Activated CD4-positive, alpha-beta T cell treated with anti-CD3 and anti-CD28 coated beads, Interleukin-2, amount 10 ng/mL, durations not matched to agents 24 days and 14 days (primary cell): ENCODE results near the gene ASXL2. TPM values are rescaled to one million over a fixed set of nuclear protein-coding genes. Genes with fewer than 3 reads are reported as not detected.
A peak's percentile ranks its signal among the peaks of the same experiment; 100 is the strongest.
"Not testable (repeated sequence)": the region's sequence is repeated elsewhere in the genome, so short reads cannot be mapped to it uniquely, and the experiment has no call there.

Experiments used
- DNase-seq: peaks from one replicate; pipeline ENCODE4 v3.0.0; 2022
- H3K27ac Mint-ChIP-seq: one replicate; pipeline ENCODE4 v1.8.0; 2022; ENCODE audit warnings: mild to moderate bottlenecking, mixed read lengths
- H3K27me3 Mint-ChIP-seq: one replicate; pipeline ENCODE4 v1.8.0; 2022; ENCODE audit warnings: mixed read lengths
- H3K36me3 Mint-ChIP-seq: one replicate; pipeline ENCODE4 v1.8.0; 2022; ENCODE audit warnings: low read depth, mild to moderate bottlenecking, mixed read lengths
- H3K4me1 Mint-ChIP-seq: one replicate; pipeline ENCODE4 v1.8.0; 2021; ENCODE audit warnings: mixed read lengths
- H3K4me3 Mint-ChIP-seq: one replicate; pipeline ENCODE4 v1.8.0; 2022; ENCODE audit warnings: mild to moderate bottlenecking, moderate library complexity, mixed read lengths
- H3K9me3 Mint-ChIP-seq: one replicate; pipeline ENCODE4 v1.8.0; 2021; ENCODE audit warnings: mixed read lengths
- intact Hi-C: fragments of 100-400 bp; cut with micrococcal nuclease; formaldehyde crosslinking; loops from one replicate; pipeline ENCODE4 v1.15.1; 2023
- total RNA-seq: library from RNA; stranded (reverse); gene quantifications from 2 replicates; pipeline ENCODE4 v1.2.3, GENCODE V29; 2022

ASXL2 gene
- total RNA-seq, 1 donor from 2014 or later, result 57.4 TPM

- peaks cover 37% of the 10 kb centered on the region for H3K36me3 Mint-ChIP-seq
- H3K27me3 Mint-ChIP-seq, result no peaks in the 10 kb centered on the region
- H3K4me3 Mint-ChIP-seq, result no peak overlapping the region
- DNase-seq, result no peak
- H3K9me3 Mint-ChIP-seq, result peaks cover 4% of the 10 kb centered on the region
- peaks cover 26% of the 10 kb centered on the region for H3K4me1 Mint-ChIP-seq
- H3K27ac Mint-ChIP-seq, result no peak overlapping the region
- intact Hi-C loops, result no loop called here
Observed at GRCh38 chr2:25835906-25836305, 42.4 kb downstream of the ASXL2 start.

DNA sequence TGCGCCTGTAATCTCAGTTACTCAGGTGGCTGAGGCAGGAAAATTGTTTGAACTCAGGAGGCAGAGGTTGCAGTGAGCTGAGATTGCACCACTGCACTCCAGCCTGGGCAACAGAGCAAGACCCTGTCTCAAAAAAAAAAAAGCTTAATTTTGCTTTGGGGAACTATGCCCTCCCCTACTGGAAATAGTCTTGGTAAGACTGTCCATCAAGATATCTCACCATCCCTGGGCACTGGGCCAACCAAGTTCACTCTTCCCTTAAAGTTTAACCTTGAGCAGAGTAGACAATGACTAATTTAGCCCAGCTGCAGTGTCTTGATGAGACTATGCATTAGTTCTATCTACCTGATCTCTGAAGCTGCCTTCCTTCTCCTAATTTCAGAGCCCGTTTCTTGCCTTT, 44.7 kb downstream of the ASXL2 start:
- Mint-ChIP-seq H3K27ac (peak overlapping the region; percentile 45), H3K36me3 (peaks cover 44% of the 10 kb centered on the region), H3K4me3 (no peak overlapping the region), H3K9me3 (peaks cover 4% of the 10 kb centered on the region), H3K4me1 (peaks cover 38% of the 10 kb centered on the region), H3K27me3 (no peaks in the 10 kb centered on the region)
- intact Hi-C loops, result loop anchor here (5.0 kb wide), 1 partner anchor 44 kb away; the partner anchor contains the start of gene ASXL2
- no peak for DNase-seq

DNA sequence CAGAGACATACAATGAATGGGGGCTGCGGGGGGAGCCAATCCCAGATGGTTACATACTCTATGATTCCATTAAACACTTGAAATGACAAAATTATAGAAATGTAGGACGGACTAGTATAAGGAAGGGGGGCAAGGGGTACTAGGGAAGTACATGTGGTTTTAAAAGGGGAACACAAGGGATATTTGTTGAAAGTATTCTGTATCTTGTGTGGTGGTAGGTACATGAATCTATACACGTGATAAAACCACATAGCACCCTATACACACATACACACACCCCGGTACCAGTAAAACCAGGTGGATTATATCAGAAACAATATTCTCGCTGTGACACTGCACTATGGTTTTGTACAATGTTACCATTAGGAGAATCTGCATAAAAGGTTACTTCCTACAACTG, 45.4 kb downstream of the ASXL2 start:
- Mint-ChIP-seq H3K36me3 (peaks cover 42% of the 10 kb centered on the region), H3K4me1 (peaks cover 35% of the 10 kb centered on the region), H3K9me3 (peaks cover 4% of the 10 kb centered on the region), H3K27me3 (no peaks in the 10 kb centered on the region), H3K4me3 (no peak overlapping the region), H3K27ac (peak overlapping the region; percentile 84)
- intact Hi-C loops, result loop anchor here (5.0 kb wide), 1 partner anchor 44 kb away; the partner anchor contains the start of gene ASXL2
- DNase-seq, result no peak

DNA sequence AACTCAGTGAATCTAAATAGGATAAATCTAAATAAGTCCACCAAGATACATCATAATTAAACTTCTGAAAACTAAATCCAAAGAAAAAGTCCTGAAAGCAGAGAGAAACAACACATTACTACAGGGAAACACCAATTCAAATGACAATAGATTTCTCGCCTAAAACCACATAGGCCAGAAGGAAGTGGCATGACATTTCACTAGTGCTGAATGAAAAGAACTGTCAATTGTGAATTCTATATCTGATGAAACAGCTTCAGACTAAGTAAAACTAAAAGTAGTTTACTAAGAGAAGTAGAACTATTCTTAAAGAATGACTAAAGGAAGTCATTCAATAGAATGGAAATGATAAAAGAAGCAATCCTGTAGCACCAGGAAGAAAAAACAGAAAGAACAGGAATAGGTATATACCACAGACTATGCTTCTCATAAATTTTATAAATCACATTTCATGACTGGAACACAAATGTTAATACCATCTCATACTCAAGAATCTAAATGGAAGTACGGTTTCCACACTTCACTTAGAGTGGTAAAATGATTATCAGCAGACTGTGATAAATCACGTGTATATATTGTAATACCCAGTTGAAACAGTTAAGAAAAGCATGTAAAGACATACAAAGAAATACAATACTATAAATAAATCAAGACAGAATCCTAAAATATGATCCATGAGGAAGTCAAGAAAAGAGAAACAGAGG, 46.4 kb downstream of the ASXL2 start:
- H3K9me3 Mint-ChIP-seq, result peaks cover 4% of the 10 kb centered on the region
- H3K4me1 Mint-ChIP-seq, result peaks cover 38% of the 10 kb centered on the region
- peak overlapping the region; percentile 84 for H3K27ac Mint-ChIP-seq
- peak overlapping the region; percentile 44 for H3K4me3 Mint-ChIP-seq
- H3K36me3 Mint-ChIP-seq, result peaks cover 45% of the 10 kb centered on the region
- intact Hi-C loops, result loop anchor here (1.0 to 5.0 kb wide), 4 partner anchors 10 to 45 kb away; partner anchors contain the start of gene ASXL2
- H3K27me3 Mint-ChIP-seq, result no peaks in the 10 kb centered on the region
- DNase-seq, result peak; percentile 73

GRCh38 chr2:25829828-25830227, 48.5 kb downstream of the ASXL2 start:
- Mint-ChIP-seq H3K36me3 (peaks cover 46% of the 10 kb centered on the region), H3K27ac (peak overlapping the region; percentile 77), H3K27me3 (no peaks in the 10 kb centered on the region), H3K4me1 (peaks cover 55% of the 10 kb centered on the region), H3K4me3 (peak overlapping the region; percentile 28), H3K9me3 (peaks cover 4% of the 10 kb centered on the region)
- DNase-seq, result no peak
- intact Hi-C loops, result loop anchor here (5.0 kb wide), 1 partner anchor 47 kb away; the partner anchor contains the start of gene ASXL2

- intact Hi-C loops, result no loop called here
- H3K4me3 Mint-ChIP-seq, result no peak overlapping the region
- no peaks in the 10 kb centered on the region for H3K27me3 Mint-ChIP-seq
- DNase-seq, result no peak
- H3K4me1 Mint-ChIP-seq, result peaks cover 60% of the 10 kb centered on the region
- peaks cover 4% of the 10 kb centered on the region for H3K9me3 Mint-ChIP-seq
- peaks cover 43% of the 10 kb centered on the region for H3K36me3 Mint-ChIP-seq
- no peak overlapping the region for H3K27ac Mint-ChIP-seq
Observed at GRCh38 chr2:25829377-25829704, 48.9 kb downstream of the ASXL2 start.

DNA sequence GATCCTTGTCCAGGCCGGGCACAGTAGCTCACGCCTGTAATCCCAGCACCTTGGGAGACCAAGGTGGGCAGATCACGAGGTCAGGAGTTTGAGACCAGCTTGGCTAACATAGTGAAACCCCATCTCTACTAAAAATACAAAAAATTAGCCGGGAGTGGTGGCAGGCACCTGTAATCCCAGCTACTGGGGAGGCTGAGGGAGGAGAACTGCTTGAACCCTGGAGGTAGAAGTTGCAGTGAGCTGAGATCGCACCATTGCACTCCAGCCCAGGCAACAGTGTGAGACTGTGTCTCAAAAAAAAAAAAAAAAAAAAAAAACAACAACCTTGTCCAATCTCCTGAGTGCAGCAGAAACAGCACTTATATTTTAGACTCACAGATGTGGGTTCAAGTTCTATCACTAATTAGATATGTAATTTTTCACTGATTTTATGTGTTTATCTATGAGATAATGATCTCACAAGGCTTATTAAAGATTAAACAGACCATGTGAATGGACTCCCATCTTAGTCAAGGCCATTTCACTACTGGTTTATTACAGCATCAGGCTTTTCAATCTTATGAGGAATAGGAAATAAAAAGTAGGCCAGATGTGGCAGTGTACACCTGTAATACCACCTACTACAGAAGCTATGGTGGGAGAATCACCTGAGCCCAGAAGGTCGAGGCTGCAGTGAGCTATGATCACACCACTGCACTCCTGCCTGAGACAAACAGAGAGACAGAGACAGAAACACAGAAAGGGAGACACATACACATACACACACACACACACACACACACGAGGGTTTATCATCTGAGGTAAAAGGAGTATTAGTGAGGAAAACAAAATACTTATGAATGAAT, 49.5 kb downstream of the ASXL2 start:
- Mint-ChIP-seq H3K36me3 (peaks cover 39% of the 10 kb centered on the region), H3K4me1 (peaks cover 60% of the 10 kb centered on the region)
- H3K27me3 Mint-ChIP-seq, H3K27ac Mint-ChIP-seq, intact Hi-C loops, H3K9me3 Mint-ChIP-seq, H3K4me3 Mint-ChIP-seq: not testable (repeated sequence)
- peak; percentile 36 for DNase-seq

DNA sequence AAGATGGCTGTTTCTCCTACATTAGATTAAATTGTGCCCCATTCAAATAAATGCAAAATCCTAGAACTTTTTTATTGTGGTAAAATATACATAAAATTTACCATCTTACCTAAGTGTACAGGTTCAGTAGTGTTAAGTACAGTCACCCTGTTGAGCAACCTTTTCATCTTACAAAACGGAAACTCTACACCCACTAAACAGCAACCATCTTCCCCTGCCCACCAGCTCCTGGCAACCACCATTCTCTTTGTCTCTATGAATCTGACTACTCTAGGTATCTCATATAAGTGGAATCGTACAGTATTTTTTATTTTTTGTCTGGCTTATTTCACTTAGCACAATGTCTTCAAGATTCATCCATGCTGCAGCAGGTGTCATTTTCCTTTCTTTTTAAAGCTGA, 53.0 kb downstream of the ASXL2 start:
- intact Hi-C loops, result loop anchor here (1.0 to 2.0 kb wide), 3 partner anchors 8 to 31 kb away; no protein-coding TSS in a partner anchor
- peak overlapping the region; percentile 75 for H3K27ac Mint-ChIP-seq
- H3K4me3 Mint-ChIP-seq, result peak overlapping the region; percentile 57
- H3K27me3 Mint-ChIP-seq, result no peaks in the 10 kb centered on the region
- H3K36me3 Mint-ChIP-seq, result peaks cover 36% of the 10 kb centered on the region
- H3K4me1 Mint-ChIP-seq, result peaks cover 63% of the 10 kb centered on the region
- peak; percentile 79 for DNase-seq
- H3K9me3 Mint-ChIP-seq, result peaks cover 5% of the 10 kb centered on the region

DNA sequence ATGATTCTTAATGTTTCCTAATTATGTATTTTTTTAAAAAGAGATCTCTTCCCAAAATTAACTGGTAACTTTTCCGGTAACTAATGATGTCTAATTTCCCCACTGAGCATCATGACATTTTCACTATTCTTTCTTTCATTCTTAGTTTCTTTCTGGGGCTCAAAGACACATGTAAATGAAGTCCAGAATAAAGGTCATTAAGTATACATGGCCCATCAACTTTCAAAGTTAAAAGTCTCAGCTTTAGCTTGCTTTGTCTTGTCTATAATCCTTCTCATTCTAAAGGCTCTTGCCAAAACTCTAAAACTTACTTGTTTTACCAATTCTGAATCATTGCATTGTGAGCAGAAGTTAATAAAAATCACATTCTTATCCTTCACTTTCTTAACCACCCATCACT, 53.6 kb downstream of the ASXL2 start:
- H3K27ac Mint-ChIP-seq, result peak overlapping the region; percentile 75
- intact Hi-C loops, result loop anchor here (1.0 to 2.0 kb wide), 3 partner anchors 7 to 30 kb away; no protein-coding TSS in a partner anchor
- H3K9me3 Mint-ChIP-seq, result peaks cover 5% of the 10 kb centered on the region
- H3K36me3 Mint-ChIP-seq, result peaks cover 32% of the 10 kb centered on the region
- H3K27me3 Mint-ChIP-seq, result no peaks in the 10 kb centered on the region
- no peak for DNase-seq
- H3K4me3 Mint-ChIP-seq, result peak overlapping the region; percentile 57
- peaks cover 59% of the 10 kb centered on the region for H3K4me1 Mint-ChIP-seq

- peaks cover 5% of the 10 kb centered on the region for H3K9me3 Mint-ChIP-seq
- peak overlapping the region; percentile 57 for H3K4me3 Mint-ChIP-seq
- intact Hi-C loops, result loop anchor here (2.0 kb wide), 1 partner anchor 29 kb away; no protein-coding TSS in a partner anchor
- H3K36me3 Mint-ChIP-seq, result peaks cover 33% of the 10 kb centered on the region
- H3K27me3 Mint-ChIP-seq, result no peaks in the 10 kb centered on the region
- H3K4me1 Mint-ChIP-seq, result peaks cover 59% of the 10 kb centered on the region
- H3K27ac Mint-ChIP-seq, result peak overlapping the region; percentile 75
- DNase-seq, result no peak
Observed at GRCh38 chr2:25824216-25824615, 54.1 kb downstream of the ASXL2 start.

DNA sequence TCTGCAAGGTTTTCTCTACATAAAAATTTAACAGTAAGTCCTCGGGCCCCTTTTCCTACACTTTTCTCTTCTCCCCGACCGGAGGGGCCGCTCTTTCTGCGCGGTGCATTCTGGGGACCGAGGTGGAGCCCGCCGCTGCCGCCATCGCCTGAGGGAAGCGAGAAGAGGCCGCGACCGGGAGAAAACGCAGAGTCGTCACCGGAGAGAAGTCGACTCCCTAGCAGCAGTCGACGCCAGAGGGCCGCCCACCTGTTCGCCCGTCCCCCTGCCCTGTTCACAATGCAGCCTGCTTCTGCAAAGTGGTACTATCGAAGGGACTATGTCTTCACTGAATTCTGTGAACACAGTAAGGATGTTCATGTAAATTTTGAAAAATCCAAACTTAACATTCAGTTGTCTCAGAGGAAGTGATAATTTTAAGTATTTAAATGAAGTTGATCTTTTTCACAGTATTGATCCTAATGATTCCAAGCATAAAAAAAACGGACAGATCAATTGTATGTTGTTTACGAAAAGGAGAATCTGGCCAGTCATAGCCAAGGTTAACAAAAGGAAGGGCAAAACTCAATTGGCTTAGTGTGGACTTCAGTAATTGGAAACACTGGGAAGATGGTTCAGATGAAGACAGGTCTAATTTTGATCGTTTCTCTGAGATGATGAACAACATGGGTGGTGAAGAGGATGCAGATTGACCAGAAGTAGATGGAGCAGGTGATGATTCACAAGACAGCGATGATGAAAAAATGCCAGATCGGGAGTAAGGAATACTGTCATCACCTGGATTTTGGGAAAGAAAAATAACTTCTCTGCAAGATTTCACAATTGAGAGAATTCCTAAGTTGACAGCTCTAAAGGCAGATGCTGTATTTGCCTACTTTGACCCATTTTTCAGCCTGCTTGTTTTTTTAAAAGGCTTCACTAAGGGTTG, 55.8 kb downstream of the ASXL2 start:
- peaks cover 5% of the 10 kb centered on the region for H3K9me3 Mint-ChIP-seq
- intact Hi-C loops, result loop anchor here (1.0 kb wide), 1 partner anchor 9 kb away; no protein-coding TSS in a partner anchor
- H3K4me1 Mint-ChIP-seq, result peaks cover 59% of the 10 kb centered on the region

DNA sequence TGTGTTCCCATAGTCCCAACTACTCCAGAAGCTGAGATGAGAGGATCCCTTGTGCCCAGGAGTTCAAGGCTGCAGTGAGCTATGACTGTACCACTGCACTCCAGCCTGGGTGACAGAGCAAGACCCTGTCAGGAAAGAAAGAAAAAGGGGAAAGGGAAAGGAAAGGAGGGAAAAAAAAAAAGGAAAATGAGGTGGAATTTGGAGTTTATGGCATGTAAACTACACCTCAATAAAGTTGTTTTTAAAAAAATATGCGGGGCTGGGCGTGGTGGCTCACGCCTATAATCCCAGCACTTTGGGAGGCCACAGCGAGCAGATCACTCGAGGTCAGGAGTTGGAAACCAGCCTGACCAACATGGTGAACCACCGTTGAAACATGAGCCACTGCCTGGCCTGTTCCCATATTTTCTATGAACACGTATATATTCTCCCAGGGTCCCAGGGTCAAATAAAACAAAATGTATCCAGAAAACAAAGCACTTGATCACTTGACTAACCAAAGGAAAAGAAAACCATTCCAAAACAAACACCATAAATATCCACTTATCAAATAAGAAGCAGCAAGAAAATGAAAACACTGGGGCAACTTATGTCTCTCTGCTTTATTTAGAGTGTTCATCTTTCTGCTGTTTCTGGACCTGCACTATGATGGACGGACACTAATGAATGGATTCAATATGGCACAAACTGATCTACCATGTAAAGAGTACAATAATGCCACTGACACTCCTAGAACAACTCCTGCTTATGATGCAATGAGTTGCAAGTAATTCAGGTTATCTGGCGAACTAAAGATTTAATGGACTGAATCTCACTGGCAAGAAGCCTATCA, 56.8 kb downstream of the ASXL2 start:
- intact Hi-C loops, result loop anchor here (1.0 kb wide), 1 partner anchor 10 kb away; no protein-coding TSS in a partner anchor
- Mint-ChIP-seq H3K4me1 (peaks cover 66% of the 10 kb centered on the region), H3K27me3 (no peaks in the 10 kb centered on the region), H3K27ac (peak overlapping the region; percentile 79), H3K36me3 (peaks cover 28% of the 10 kb centered on the region), H3K4me3 (peak overlapping the region; percentile 82), H3K9me3 (peaks cover 5% of the 10 kb centered on the region)
- DNase-seq, result peak; percentile 48

More for the DNA sequence above, 55.8 kb downstream of the ASXL2 start:
- Mint-ChIP-seq H3K36me3 (peaks cover 28% of the 10 kb centered on the region), H3K27ac (peak overlapping the region; percentile 79), H3K27me3 (no peaks in the 10 kb centered on the region), H3K4me3 (peak overlapping the region; percentile 82)
- DNase-seq, result peak; percentile 88
